ENCODE results near the gene SCNN1A.

SCNN1A gene

GRCh38 chr12:6391013-6391412 is 15.7 kb upstream of the SCNN1A start (continued):
- no peak for TF ChIP-seq PATZ1 (CRISPR knock-in tag; IDR thresholded peaks at IDR 0.05; ENCODE audit: borderline replicate concordance)
- TF ChIP-seq ZC3H10 (CRISPR knock-in tag; IDR thresholded peaks at IDR 0.05), result no peak
- no peak for TF ChIP-seq ZNF70 (CRISPR knock-in tag; IDR thresholded peaks at IDR 0.05)
- TF ChIP-seq BACH2 (CRISPR knock-in tag; IDR thresholded peaks at IDR 0.05; ENCODE audit: borderline replicate concordance), result no peak
- TF ChIP-seq POU6F1 (CRISPR knock-in tag; IDR thresholded peaks at IDR 0.05; ENCODE audit: borderline replicate concordance, low read depth), result no peak
- TF ChIP-seq ZNF8 (CRISPR knock-in tag; IDR thresholded peaks at IDR 0.05), result no peak
- no peak for TF ChIP-seq OSR1 (CRISPR knock-in tag; IDR thresholded peaks at IDR 0.05)

- no peak for ATAC-seq
Measured at GRCh38 chr12:6390084-6390799, 14.9 kb upstream of the SCNN1A start.

GRCh38 chr12:6387541-6387940 is 12.2 kb upstream of the SCNN1A start:
- ATAC-seq, result no peak
- no peak for TF ChIP-seq ZC3H10 (CRISPR knock-in tag; IDR thresholded peaks at IDR 0.05)
- no peak for TF ChIP-seq TSHZ2 (CRISPR knock-in tag; IDR thresholded peaks at IDR 0.05)
- TF ChIP-seq CSRNP3 (CRISPR knock-in tag; IDR thresholded peaks at IDR 0.05), result no peak
- TF ChIP-seq SNAI2 (CRISPR knock-in tag; IDR thresholded peaks at IDR 0.05), result no peak
- no peak for TF ChIP-seq ISL1 (CRISPR knock-in tag; IDR thresholded peaks at IDR 0.05)
- TF ChIP-seq PATZ1 (CRISPR knock-in tag; IDR thresholded peaks at IDR 0.05; ENCODE audit: borderline replicate concordance), result no peak
- TF ChIP-seq PPARA (CRISPR knock-in tag; IDR thresholded peaks at IDR 0.05; ENCODE audit: borderline replicate concordance), result no peak
- no peak for TF ChIP-seq ZNF565 (CRISPR knock-in tag; conservative IDR thresholded peaks at IDR 0.05; ENCODE audit: low read depth)
- TF ChIP-seq ZNF8 (CRISPR knock-in tag; IDR thresholded peaks at IDR 0.05), result no peak
- TF ChIP-seq RARB (CRISPR knock-in tag; IDR thresholded peaks at IDR 0.05), result no peak
- TF ChIP-seq ZFP3 (CRISPR knock-in tag; IDR thresholded peaks at IDR 0.05), result no peak

More at GRCh38 chr12:6390084-6390799, 14.9 kb upstream of the SCNN1A start:
- TF ChIP-seq PATZ1 (CRISPR knock-in tag; IDR thresholded peaks at IDR 0.05; ENCODE audit: borderline replicate concordance), result no peak
- no peak for TF ChIP-seq CSDC2 (CRISPR knock-in tag; IDR thresholded peaks at IDR 0.05)
- no peak for TF ChIP-seq TSHZ2 (CRISPR knock-in tag; IDR thresholded peaks at IDR 0.05)
